Transverse colon (tissue), 3 donors: ENCODE measurements around the gene SWAP70.
A peak's percentile ranks its signal among the peaks of the same experiment; 100 is the strongest.

ENCODE experiments used
- CTCF ChIP-seq, 5 experiments: fragments of 200-600 bp in 3 of 5; fragments of 450-650 bp in 2 of 5; sonication (generic) in 3 of 5; IDR thresholded peaks; 1 replicate in 2 of 5; 2 replicates in 3 of 5; pipeline ENCODE4 v1.5.1; 2016 to 2017; ENCODE audit warnings: antibody characterized with exemption in 5 of 5, inconsistent platforms in 3 of 5, mild to moderate bottlenecking in 2 of 5, moderate library complexity in 1 of 5
- EP300 ChIP-seq: sonication (generic); formaldehyde crosslinking; IDR thresholded peaks from one replicate; pipeline ENCODE4 v1.6.1; 2017; ENCODE audit warnings: antibody characterized with exemption, low read depth
- POLR2A ChIP-seq: fragments of 450-650 bp; IDR thresholded peaks from one replicate; pipeline ENCODE4 v1.6.1; 2016; ENCODE audit warnings: antibody characterized with exemption, mild to moderate bottlenecking, moderate library complexity

- TF ChIP-seq CTCF (IDR thresholded peaks at IDR 0.05), result peak; percentile 61 to 83 (median 68)
- TF ChIP-seq POLR2A, result no peak
- TF ChIP-seq EP300, result no peak
Observed at GRCh38 chr11:9748361-9748970, 84.6 kb downstream of the SWAP70 start.
